Measurements from ENCODE around the gene DNAI1. TPM values are rescaled to one million over a fixed set of nuclear protein-coding genes. Genes with fewer than 3 reads are reported as not detected.

The DNAI1 gene
- total RNA-seq, 4 donors from 2014 or later: 0.51 TPM; not detected in 3

DNA sequence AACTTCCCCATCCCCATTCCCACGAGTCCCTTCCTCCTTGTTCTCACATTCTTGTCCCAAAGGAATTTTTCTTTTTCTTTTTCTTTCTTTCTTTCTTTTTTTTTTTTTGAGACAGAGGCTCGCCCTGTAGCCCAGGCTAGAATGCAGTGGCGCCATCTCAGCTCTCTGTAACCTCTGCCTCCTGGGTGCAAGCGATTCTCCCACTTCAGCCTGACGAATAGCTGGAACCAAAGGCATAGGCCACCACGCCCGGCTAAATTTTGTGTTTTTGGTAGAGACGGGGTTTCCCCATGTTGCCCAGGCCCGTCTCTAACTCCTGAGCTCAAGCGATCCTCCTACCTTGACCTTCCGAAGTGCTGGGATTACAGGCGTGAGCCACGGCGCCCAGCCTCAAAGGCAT, 751 bp downstream of the DNAI1 start:
- TF ChIP-seq, protein P1, sequence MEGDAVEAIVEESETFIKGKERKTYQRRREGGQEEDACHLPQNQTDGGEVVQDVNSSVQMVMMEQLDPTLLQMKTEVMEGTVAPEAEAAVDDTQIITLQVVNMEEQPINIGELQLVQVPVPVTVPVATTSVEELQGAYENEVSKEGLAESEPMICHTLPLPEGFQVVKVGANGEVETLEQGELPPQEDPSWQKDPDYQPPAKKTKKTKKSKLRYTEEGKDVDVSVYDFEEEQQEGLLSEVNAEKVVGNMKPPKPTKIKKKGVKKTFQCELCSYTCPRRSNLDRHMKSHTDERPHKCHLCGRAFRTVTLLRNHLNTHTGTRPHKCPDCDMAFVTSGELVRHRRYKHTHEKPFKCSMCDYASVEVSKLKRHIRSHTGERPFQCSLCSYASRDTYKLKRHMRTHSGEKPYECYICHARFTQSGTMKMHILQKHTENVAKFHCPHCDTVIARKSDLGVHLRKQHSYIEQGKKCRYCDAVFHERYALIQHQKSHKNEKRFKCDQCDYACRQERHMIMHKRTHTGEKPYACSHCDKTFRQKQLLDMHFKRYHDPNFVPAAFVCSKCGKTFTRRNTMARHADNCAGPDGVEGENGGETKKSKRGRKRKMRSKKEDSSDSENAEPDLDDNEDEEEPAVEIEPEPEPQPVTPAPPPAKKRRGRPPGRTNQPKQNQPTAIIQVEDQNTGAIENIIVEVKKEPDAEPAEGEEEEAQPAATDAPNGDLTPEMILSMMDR (IDR thresholded peaks at IDR 0.05; ENCODE audit: low read depth): no peak

DNA sequence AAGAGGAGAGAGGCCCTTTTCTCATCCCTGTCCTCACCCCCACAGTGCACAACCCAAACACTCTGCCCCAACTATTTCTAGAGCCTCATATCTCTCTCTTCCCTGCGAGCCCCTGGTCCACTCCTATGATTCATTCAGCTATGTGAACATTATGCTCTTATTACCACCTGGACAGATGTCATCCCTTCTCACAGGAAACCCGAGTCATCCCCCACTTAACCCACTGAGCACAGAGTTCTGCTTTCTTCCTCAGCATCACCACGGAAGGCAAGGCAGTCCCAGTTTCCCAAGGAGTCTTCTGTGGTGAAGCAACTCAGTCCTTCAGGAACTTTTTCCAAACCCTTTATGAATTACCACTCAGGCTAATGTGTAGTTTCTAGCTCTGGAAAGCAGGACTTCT, 1.3 kb downstream of the DNAI1 start:
- TF ChIP-seq, protein P1 (IDR thresholded peaks at IDR 0.05; ENCODE audit: low read depth): no peak

DNA sequence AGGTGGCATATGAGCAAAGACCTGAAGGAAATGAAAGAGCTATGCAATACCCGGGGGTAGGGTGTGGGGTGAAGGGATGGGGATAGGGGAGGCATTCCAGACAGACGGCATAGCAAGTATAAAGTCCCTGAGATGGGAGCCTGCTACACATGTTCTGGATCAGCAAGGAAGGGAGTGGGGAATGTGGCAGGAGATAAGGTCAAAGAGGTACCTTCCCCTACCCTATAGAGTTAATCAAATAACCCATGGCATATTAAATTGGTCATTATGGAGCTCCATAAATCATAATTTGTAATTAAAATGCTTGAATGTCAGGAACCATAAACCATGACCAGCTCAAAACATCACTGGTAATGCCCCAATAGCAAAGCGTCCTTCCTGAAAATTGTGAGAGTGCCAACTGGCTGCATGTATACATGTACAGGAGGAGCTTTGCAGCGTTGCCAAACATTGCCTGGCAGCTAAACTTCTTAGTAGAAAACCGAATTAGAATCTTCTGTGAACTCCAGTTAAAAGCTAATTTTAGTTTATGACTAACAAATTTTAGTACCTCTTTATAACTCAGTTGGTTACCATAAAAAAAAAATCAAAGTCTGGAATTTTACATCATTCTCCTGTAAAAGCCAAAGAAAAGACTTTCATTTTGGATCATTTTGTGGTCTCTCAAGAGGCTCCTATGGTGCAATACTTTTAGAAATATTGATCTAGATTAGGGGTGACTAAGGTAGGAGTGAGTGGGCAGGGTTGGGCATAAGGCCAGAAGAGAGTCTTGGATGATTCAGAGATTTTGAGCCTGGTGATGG, 4.7 kb downstream of the DNAI1 start:
- TF ChIP-seq, protein P1 (IDR thresholded peaks at IDR 0.05; ENCODE audit: low read depth): no peak

DNA sequence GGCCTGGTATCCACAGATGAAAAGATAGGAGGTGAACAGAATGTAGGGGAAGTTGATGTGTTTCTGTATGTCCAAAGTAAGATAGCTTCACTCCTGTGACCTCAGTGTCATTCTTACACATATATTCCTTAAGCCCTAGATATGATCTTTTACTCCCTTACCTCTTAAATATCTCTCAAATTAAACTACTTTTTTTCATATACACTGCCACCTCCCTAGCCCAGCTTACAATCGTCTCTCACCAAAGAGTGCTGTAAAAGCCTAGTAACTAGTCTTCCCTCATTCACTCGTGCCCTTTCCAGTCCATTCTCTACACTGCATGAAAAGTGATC, 5.3 kb downstream of the DNAI1 start:
- TF ChIP-seq, protein P1 (IDR thresholded peaks at IDR 0.05; ENCODE audit: low read depth): no peak

DNA sequence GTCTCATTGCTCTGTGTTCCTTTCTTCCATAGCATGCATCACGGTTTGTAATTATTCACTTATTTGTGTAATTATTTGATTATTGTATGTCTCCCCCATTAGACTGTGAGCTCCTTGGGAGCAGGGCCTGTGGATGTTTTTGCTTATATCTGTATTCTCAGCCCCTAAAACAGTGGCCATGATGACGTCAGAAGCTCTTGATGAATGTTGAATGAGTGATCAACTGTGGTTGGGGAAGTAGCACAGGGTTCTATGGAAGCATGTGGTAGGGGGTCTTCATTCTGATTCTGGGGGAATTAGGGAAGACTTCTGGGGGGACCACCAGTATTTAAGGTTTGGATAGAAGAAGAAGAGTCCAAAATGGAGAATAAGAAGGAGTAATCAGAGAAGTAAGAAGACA, 6.0 kb downstream of the DNAI1 start:
- TF ChIP-seq, protein P1 (IDR thresholded peaks at IDR 0.05; ENCODE audit: low read depth): no peak

DNA sequence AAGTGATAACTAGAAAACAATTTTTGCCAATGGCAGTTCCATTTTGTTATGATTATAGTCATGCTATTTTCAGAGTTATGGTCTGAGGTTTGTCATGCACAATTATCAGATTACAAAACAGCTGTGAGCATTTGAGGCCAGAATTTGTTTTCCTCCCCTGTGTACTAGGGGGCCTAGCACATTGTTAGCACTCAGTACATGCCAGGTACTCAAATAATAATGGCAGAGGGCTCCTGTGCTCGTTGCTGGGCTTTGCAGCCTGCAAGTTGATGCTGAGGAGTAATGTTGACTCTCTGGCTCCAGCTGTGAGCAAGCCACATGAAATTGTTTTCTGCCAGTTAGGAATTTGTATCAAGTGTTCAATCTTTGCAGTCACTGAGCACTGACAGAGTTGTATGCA, 6.9 kb downstream of the DNAI1 start:
- TF ChIP-seq, protein P1 (IDR thresholded peaks at IDR 0.05; ENCODE audit: low read depth): no peak

DNA sequence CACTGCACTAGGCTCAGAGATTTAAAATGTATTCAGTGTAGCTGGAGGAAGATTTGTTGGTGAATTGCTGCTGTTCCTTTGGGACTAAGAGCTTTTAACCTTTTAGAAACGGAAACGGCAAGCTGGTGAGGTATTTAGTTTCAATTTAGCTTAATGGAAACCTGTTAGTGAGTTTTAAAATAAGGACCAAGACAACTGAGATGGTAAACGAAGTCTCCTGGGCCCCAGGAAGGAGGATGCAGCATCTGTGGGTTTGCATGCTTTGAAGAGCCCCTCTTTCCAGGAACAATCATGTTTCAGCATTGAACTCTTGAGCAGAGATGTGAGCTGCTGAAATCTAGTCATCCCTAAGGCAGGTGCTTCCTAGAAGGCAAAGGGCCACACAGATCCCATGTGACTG, 16.5 kb downstream of the DNAI1 start:
- TF ChIP-seq, protein P1 (IDR thresholded peaks at IDR 0.05; ENCODE audit: low read depth): no peak
